Measurements from ENCODE around the gene MLEC.
A peak's percentile ranks its signal among the peaks of the same experiment; 100 is the strongest.
"Not testable (repeated sequence)": the region's sequence is repeated elsewhere in the genome, so short reads cannot be mapped to it uniquely, and the experiment has no call there.

Gene MLEC

GRCh38 chr12:120663741-120664140 is 23.2 kb upstream of the MLEC start:
- DNase-seq: no peak

GRCh38 chr12:120666571-120667390 is 20.2 kb upstream of the MLEC start:
- DNase-seq: no peak

GRCh38 chr12:120668091-120668867 is 18.7 kb upstream of the MLEC start:
- no peak for DNase-seq

GRCh38 chr12:120668868-120669840 is 17.8 kb upstream of the MLEC start:
- no peak for DNase-seq

- not testable (repeated sequence) for DNase-seq
Observed at GRCh38 chr12:120670237-120670636, 16.7 kb upstream of the MLEC start.

- no peak for DNase-seq
Observed at GRCh38 chr12:120670667-120671066, 16.3 kb upstream of the MLEC start.

- DNase-seq: no peak
Observed at GRCh38 chr12:120674097-120674636, 12.8 kb upstream of the MLEC start.

- DNase-seq: no peak
Observed at GRCh38 chr12:120677765-120678473, 9.0 kb upstream of the MLEC start.

GRCh38 chr12:120678572-120678971 is 8.4 kb upstream of the MLEC start:
- no peak for DNase-seq

- DNase-seq: no peak
Observed at GRCh38 chr12:120680165-120680738, 6.7 kb upstream of the MLEC start.

GRCh38 chr12:120684523-120684932 is 2.4 kb upstream of the MLEC start:
- no peak for DNase-seq

GRCh38 chr12:120685522-120685921 is 1.4 kb upstream of the MLEC start:
- no peak for DNase-seq

GRCh38 chr12:120686151-120686689 is 729 bp upstream of the MLEC start:
- DNase-seq: peak; percentile 96

GRCh38 chr12:120687578-120688289 is 785 bp downstream of the MLEC start:
- peak; percentile 27 for DNase-seq

- no peak for DNase-seq
Observed at GRCh38 chr12:120688527-120689071, 1.6 kb downstream of the MLEC start.

- DNase-seq: no peak
Observed at GRCh38 chr12:120689397-120690082, 2.6 kb downstream of the MLEC start.

GRCh38 chr12:120690083-120690450 is 3.1 kb downstream of the MLEC start:
- DNase-seq: no peak

- no peak for DNase-seq
Observed at GRCh38 chr12:120690978-120691377, 4.0 kb downstream of the MLEC start.

GRCh38 chr12:120692524-120693033 is 5.6 kb downstream of the MLEC start:
- no peak for DNase-seq

All from activated CD4-positive, alpha-beta T cell treated with anti-CD3 and anti-CD28 coated beads, Interleukin-2, amount 50 U/mL, for 1 hour (primary cell).